Spleen (tissue), 7 donors: ENCODE measurements around the gene PPIA.

Experiments used
- CTCF ChIP-seq, 11 experiments: fragments of 200-600 bp in 7 of 11; fragments of 450-650 bp in 4 of 11; sonication (generic) in 4 of 11; IDR thresholded peaks in 8 of 11; conservative IDR thresholded peaks in 3 of 11; 1 replicate in 7 of 11; 2 replicates in 4 of 11; pipeline versions ENCODE4 v1.4.0 to v1.8.0; 2016 to 2021; ENCODE audit warnings: antibody characterized with exemption in 11 of 11, inconsistent platforms in 4 of 11, mild to moderate bottlenecking in 1 of 11
- POLR2A ChIP-seq, 3 donors: fragments of 450-650 bp; IDR thresholded peaks; one replicate each; pipeline ENCODE4 v1.5.1; 2017; ENCODE audit warnings: antibody characterized with exemption in 3 of 3, mild to moderate bottlenecking in 1 of 3
- POLR2AphosphoS5 ChIP-seq, 3 donors: sonication (generic); formaldehyde crosslinking; IDR thresholded peaks; one replicate each; pipeline ENCODE4 v1.5.1; 2017; ENCODE audit warnings: antibody characterized with exemption in 3 of 3
- donor health status: DM: no; HTN: no; CAD: no; lungs with moderate emphysema.
- donor health status: DM: no; HTN: no; CAD: no.
- donor health status: DM: no; HTN: no; CAD: no.

DNA sequence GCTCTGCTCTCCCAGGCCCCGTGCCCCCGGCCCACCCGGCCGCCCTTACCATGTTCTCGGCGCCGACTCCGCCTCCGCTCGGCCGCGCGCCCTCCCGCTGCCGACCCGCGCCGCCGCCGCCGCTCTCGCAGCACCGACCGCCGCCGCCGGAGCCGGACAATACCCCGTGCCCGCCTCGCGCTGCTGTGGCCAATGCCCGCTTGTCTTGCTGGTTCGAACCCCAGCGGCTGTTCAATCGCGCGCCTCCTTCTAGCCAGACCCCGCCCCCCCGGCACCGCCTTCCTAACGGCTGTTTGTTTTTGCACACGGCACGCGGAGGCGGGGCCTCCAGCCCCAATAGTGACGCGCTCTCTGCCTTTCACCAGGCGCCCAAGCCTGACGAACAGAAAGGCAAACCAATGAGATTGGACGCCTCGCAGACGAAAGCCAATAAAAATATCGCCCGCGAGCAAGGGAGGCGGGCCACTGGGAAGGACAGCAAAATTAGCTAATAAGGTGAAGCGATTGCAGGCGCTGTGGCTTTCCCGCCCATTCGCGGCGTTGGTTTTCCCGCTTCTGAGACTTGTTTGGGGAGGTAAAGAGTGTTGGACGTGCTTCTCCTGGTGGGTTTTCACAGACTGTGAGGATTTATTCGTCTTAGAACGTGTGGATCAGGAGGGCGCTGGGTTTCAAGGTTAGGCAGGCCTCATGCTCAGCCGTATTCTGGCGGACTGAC, 51.6 kb downstream of the PPIA start, which contains the start of gene H2AZ2:
- TF ChIP-seq CTCF (IDR thresholded peaks at IDR 0.05 in 8 of 11, conservative IDR thresholded peaks at IDR 0.05 in 3 of 11): peak in 6 of 11 experiments; percentile 15 to 67 (median 51)
- peak in 2 of 3 donors; percentile 53 to 73 for TF ChIP-seq POLR2A (IDR thresholded peaks at IDR 0.05)
- TF ChIP-seq POLR2AphosphoS5 (IDR thresholded peaks at IDR 0.05): peak; percentile 89 to 92 (median 92)
